ENCODE data around the gene ZNF414.

DNA sequence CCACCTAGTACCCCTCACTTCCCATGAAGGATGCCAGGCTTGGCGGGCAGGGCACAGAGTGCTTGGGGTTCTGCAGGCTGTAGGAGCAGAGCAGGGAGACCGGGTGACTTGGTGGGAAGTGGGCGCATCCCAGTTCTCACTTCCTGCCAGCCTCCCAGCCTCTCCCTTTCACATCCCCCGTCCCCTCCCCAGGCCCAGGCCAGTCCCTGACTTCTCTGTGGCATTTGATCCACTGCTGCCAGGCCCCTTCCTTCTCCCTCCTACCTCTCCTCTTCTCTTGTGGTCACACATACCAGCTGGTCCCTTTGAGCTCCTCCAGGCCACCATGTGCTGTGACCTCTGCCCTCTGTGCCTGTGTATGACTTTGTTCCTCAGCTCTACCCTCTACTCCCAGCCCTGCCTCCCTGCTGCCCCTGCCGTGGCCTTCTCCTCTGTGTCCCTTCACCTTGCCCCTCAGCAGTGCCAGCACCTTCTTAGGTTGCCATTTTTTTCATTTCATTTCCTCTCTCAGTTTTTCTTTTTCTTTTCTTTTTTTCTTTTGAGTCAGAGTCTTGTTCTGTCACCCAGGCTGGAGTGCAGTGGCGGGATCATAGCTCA is 43.8 kb upstream of the ZNF414 start:
- no peak for TF ChIP-seq EZH2 (IDR thresholded peaks at IDR 0.05; ENCODE audit: borderline replicate concordance, low read depth, low read length, poor library complexity, severe bottlenecking)
- TF ChIP-seq CTCF (conservative IDR thresholded peaks at IDR 0.05; ENCODE audit: low read depth, low read length), result no peak
